Measurements from ENCODE around the gene MORN1. TPM values are rescaled to one million over a fixed set of nuclear protein-coding genes. Genes with fewer than 3 reads are reported as not detected.

The MORN1 gene
- total RNA-seq, 4 donors from 2014 or later, result 0.59 to 20.0 (median 9.5) TPM

- H3K27me3 ChIP-seq, result no peaks in the 10 kb centered on the region
- no peak overlapping the region for H3K4me3 ChIP-seq
- H3K4me1 ChIP-seq, result peaks cover 8 to 79% of the 10 kb centered on the region in 2 donors
- no peaks in the 10 kb centered on the region for H3K9me3 ChIP-seq
- peak in 1 of 2 donors; percentile 34 for DNase-seq
- no peak for TF ChIP-seq CTCF (IDR thresholded peaks at IDR 0.05)
- TF ChIP-seq POLR2A (IDR thresholded peaks at IDR 0.05), result no peak
- H3K36me3 ChIP-seq, result no peaks in the 10 kb centered on the region
- peak overlapping the region; percentile 58 to 71 for H3K27ac ChIP-seq
- intact Hi-C loops (cut with DNase I; ENCODE audit: low total_unique reads), result no loop called here
Observed at GRCh38 chr1:2274231-2274928, 117.0 kb downstream of the MORN1 start.

GRCh38 chr1:2273401-2274090, 117.8 kb downstream of the MORN1 start:
- Histone ChIP-seq H3K4me3 (no peak overlapping the region), H3K4me1 (peaks cover 8 to 73% of the 10 kb centered on the region in 2 donors), H3K27ac (peak overlapping the region; percentile 58 to 71), H3K36me3 (no peaks in the 10 kb centered on the region), H3K9me3 (no peaks in the 10 kb centered on the region), H3K27me3 (no peaks in the 10 kb centered on the region)
- intact Hi-C loops (cut with DNase I; ENCODE audit: low total_unique reads), result no loop called here
- DNase-seq, result no peak
- no peak for TF ChIP-seq CTCF (IDR thresholded peaks at IDR 0.05)
- TF ChIP-seq POLR2A (IDR thresholded peaks at IDR 0.05), result no peak

- no peak for TF ChIP-seq POLR2A (IDR thresholded peaks at IDR 0.05)
- no peak for TF ChIP-seq CTCF (IDR thresholded peaks at IDR 0.05)
- Histone ChIP-seq H3K27ac (peak overlapping the region; percentile 58 to 71), H3K4me1 (peaks cover 10 to 73% of the 10 kb centered on the region in 2 donors), H3K27me3 (no peaks in the 10 kb centered on the region), H3K4me3 (no peak overlapping the region), H3K9me3 (no peaks in the 10 kb centered on the region), H3K36me3 (no peaks in the 10 kb centered on the region)
- intact Hi-C loops (cut with DNase I; ENCODE audit: low total_unique reads), result no loop called here
- no peak for DNase-seq
Observed at GRCh38 chr1:2272686-2273400, 118.5 kb downstream of the MORN1 start.

GRCh38 chr1:2271841-2272655, 119.3 kb downstream of the MORN1 start:
- no peaks in the 10 kb centered on the region for H3K9me3 ChIP-seq
- peaks cover 18 to 80% of the 10 kb centered on the region in 2 donors for H3K4me1 ChIP-seq
- H3K4me3 ChIP-seq, result peak overlapping the region in 1 of 2 donors; percentile 4
- H3K27ac ChIP-seq, result peak overlapping the region; percentile 58 to 71
- no peaks in the 10 kb centered on the region for H3K36me3 ChIP-seq
- intact Hi-C loops (cut with DNase I; ENCODE audit: low total_unique reads), result no loop called here
- TF ChIP-seq CTCF (IDR thresholded peaks at IDR 0.05) (no peak), POLR2A (IDR thresholded peaks at IDR 0.05) (no peak)
- DNase-seq, result no peak
- no peaks in the 10 kb centered on the region for H3K27me3 ChIP-seq

Other genes starting within 250 kb of the MORN1 start
- gene FAAP20, start 196.8 kb downstream of the MORN1 start, total RNA-seq, result 10 to 100 TPM in 2 of 4 donors, 1 to 10 TPM in 2; 1.5 to 68.5 (median 15.4) TPM
- 100 to 1,000 TPM in 1 of 4 donors, 10 to 100 TPM in 3; 22.8 to 148 (median 34.9) TPM for gene SKI, start 163.2 kb downstream of the MORN1 start, total RNA-seq
- 100 to 1,000 TPM in 1 of 4 donors, 10 to 100 TPM in 3; 34.1 to 105 (median 57.3) TPM for gene RER1, start 287 bp upstream of the MORN1 start, total RNA-seq
- 10 to 100 TPM in 3 of 4 donors, under 1 TPM in 1; 0.77 to 23.6 (median 13.2) TPM for gene PEX10, start 21.0 kb upstream of the MORN1 start, total RNA-seq
- 1 to 10 TPM in 1 of 4 donors, under 1 TPM in 1, not detected in 2; 0.21 to 3.0 TPM for gene PLCH2, start 84.7 kb upstream of the MORN1 start, total RNA-seq
- gene PANK4, start 135.0 kb upstream of the MORN1 start, total RNA-seq, result 10 to 100 TPM; 29.2 to 43.9 (median 33.6) TPM
- gene HES5, start 138.7 kb upstream of the MORN1 start, total RNA-seq, result 1 to 10 TPM in 2 of 4 donors, under 1 TPM in 1, not detected in 1; 0.34 to 2.8 (median 1.8) TPM
- gene TNFRSF14, start 164.8 kb upstream of the MORN1 start, total RNA-seq, result 100 to 1,000 TPM in 1 of 4 donors, 10 to 100 TPM in 3; 17.5 to 102 (median 47.7) TPM
- 10 to 100 TPM in 2 of 4 donors, 1 to 10 TPM in 1, under 1 TPM in 1; 0.51 to 20.5 (median 13.2) TPM for gene PRXL2B, start 195.2 kb upstream of the MORN1 start, total RNA-seq
- gene MMEL1, start 241.5 kb upstream of the MORN1 start, total RNA-seq, result 1 to 10 TPM in 2 of 4 donors, not detected in 2; 2.6 to 4.8 TPM

Data from uterus (tissue), 4 donors.